ENCODE data around the gene PDPK1.
"Not testable (repeated sequence)": the region's sequence is repeated elsewhere in the genome, so short reads cannot be mapped to it uniquely, and the experiment has no call there.

DNA sequence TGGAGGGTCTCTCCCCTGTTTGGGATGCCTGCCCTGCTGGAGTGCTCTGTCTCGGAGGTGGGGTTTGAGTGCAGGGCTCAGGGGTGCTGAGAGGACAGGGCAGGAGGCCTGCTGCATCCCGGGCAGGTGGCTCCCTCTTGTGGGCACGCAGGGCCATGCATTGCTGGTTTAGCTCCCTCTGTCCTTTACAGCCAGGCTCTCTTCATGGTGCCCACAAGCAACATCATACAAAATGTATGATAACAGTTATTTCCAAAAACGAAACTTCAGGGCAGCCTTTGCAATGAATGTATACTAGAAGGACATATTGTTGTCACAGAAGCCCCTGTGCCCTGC lies 22.9 kb downstream of the PDPK1 start:
- peak in 7 of 11 experiments; percentile 35 to 78 (median 59) for TF ChIP-seq CTCF (IDR thresholded peaks at IDR 0.05 in 8 of 11, conservative IDR thresholded peaks at IDR 0.05 in 3 of 11)
- not testable (repeated sequence) for TF ChIP-seq POLR2A (IDR thresholded peaks at IDR 0.05)

Measured in spleen (tissue), 7 donors.